ENCODE measurements around the gene SLC27A3. TPM values are rescaled to one million over a fixed set of nuclear protein-coding genes. Genes with fewer than 3 reads are reported as not detected.

Gene SLC27A3
- total and polyA plus RNA-seq, 7 donors: 3.5 to 15.6 (median 5.2) TPM

- Histone ChIP-seq H3K27ac (peak overlapping the region; percentile 41), H3K9me3 (no peaks in the 10 kb centered on the region), H3K4me1 (peaks cover 38% of the 10 kb centered on the region), H3K36me3 (ENCODE audit: insufficient read depth in 1 of 2, low read depth in 1 of 2) (peaks cover 17 to 89% of the 10 kb centered on the region in 2 donors), H3K4me3 (no peak overlapping the region), H3K27me3 (ENCODE audit: insufficient read depth in 3 of 3, low read length in 2 of 3) (no peaks in the 10 kb centered on the region)
- ATAC-seq: no peak
- 78 to 86% (median 82%) methylated on average over 2 of the region's 2 CpGs for WGBS, 3 donors
- DNase-seq: no peak
- intact Hi-C loops (cut with DNase I): loop anchor here (1.0 to 10.0 kb wide), 6 partner anchors 70 to 242 kb away; partner anchors contain the start of gene NPR1 (in 1 of the 2)
- no peak for TF ChIP-seq CTCF (IDR thresholded peaks at IDR 0.05)
Observed at GRCh38 chr1:153748903-153749302, 26.3 kb upstream of the SLC27A3 start.

GRCh38 chr1:153749408-153750005 lies 25.7 kb upstream of the SLC27A3 start:
- Histone ChIP-seq H3K27me3 (ENCODE audit: insufficient read depth in 3 of 3, low read length in 2 of 3) (no peaks in the 10 kb centered on the region), H3K4me3 (no peak overlapping the region), H3K9me3 (no peaks in the 10 kb centered on the region), H3K27ac (peak overlapping the region; percentile 41), H3K36me3 (ENCODE audit: insufficient read depth in 1 of 2, low read depth in 1 of 2) (peaks cover 23 to 89% of the 10 kb centered on the region in 2 donors), H3K4me1 (peaks cover 38% of the 10 kb centered on the region)
- WGBS, 3 donors: 39 to 43% (median 42%) methylated on average over 6 of the region's 6 CpGs
- DNase-seq (peak; percentile 86 to 92), ATAC-seq (peak; percentile 95 to 97 (median 97))
- peak; percentile 97 for TF ChIP-seq CTCF (IDR thresholded peaks at IDR 0.05)
- intact Hi-C loops (cut with DNase I): loop anchor here (1.0 to 10.0 kb wide), 7 partner anchors 71 to 395 kb away; partner anchors contain the start of genes NPR1 (in 1 of the 2) and S100A9 (in 1 of the 2)

- Histone ChIP-seq H3K4me3 (no peak overlapping the region), H3K27me3 (ENCODE audit: insufficient read depth in 3 of 3, low read length in 2 of 3) (no peaks in the 10 kb centered on the region), H3K9me3 (no peaks in the 10 kb centered on the region), H3K27ac (peak overlapping the region; percentile 41), H3K4me1 (peaks cover 38% of the 10 kb centered on the region), H3K36me3 (ENCODE audit: insufficient read depth in 1 of 2, low read depth in 1 of 2) (peaks cover 24 to 89% of the 10 kb centered on the region in 2 donors)
- WGBS, 3 donors: 54 to 63% (median 60%) methylated on average over 6 of the region's 6 CpGs
- DNase-seq (no peak), ATAC-seq (peak; percentile 51 to 77 (median 69))
- intact Hi-C loops (cut with DNase I): loop anchor here in 1 of 2 donors (10.0 kb wide), 1 partner anchor 396 kb away; the partner anchor contains the start of gene S100A9
- TF ChIP-seq CTCF (IDR thresholded peaks at IDR 0.05): no peak
Observed at GRCh38 chr1:153750026-153750995, 24.9 kb upstream of the SLC27A3 start.

GRCh38 chr1:153752072-153752471 lies 23.1 kb upstream of the SLC27A3 start:
- intact Hi-C loops (cut with DNase I): loop anchor here in 1 of 2 donors (10.0 kb wide), 1 partner anchor 397 kb away; the partner anchor contains the start of gene S100A9
- H3K27me3 ChIP-seq (ENCODE audit: insufficient read depth in 3 of 3, low read length in 2 of 3): no peaks in the 10 kb centered on the region
- no peak for ATAC-seq
- no peak for DNase-seq
- peaks cover 21 to 89% of the 10 kb centered on the region in 2 donors for H3K36me3 ChIP-seq (ENCODE audit: insufficient read depth in 1 of 2, low read depth in 1 of 2)
- 75 to 92% (median 84%) methylated on average over 2 of the region's 2 CpGs for WGBS, 3 donors
- TF ChIP-seq CTCF (IDR thresholded peaks at IDR 0.05): no peak
- no peaks in the 10 kb centered on the region for H3K9me3 ChIP-seq
- H3K4me3 ChIP-seq: no peak overlapping the region
- peaks cover 38% of the 10 kb centered on the region for H3K4me1 ChIP-seq
- peak overlapping the region; percentile 32 for H3K27ac ChIP-seq

All from psoas muscle (tissue), 8 donors.